ENCODE measurements around the gene RNF150. TPM values are rescaled to one million over a fixed set of nuclear protein-coding genes. Genes with fewer than 3 reads are reported as not detected.

The RNF150 gene
- total RNA-seq, 1 donor from 2014 or later = 3.3 TPM

- peak in 1 of 2 donors; percentile 24 for ATAC-seq
- peaks cover 3% of the 10 kb centered on the region for H3K27me3 ChIP-seq (ENCODE audit: low read depth)
- H3K9me3 ChIP-seq = no peaks in the 10 kb centered on the region
- intact Hi-C loops (cut with DNase I) = loop anchor here (5.0 kb wide), 1 partner anchor 276 kb away; the partner anchor contains the start of gene RNF150
- H3K27ac ChIP-seq = no peak overlapping the region
- DNase-seq = no peak
- H3K4me1 ChIP-seq = no peaks in the 10 kb centered on the region
- no peak for TF ChIP-seq CTCF (IDR thresholded peaks at IDR 0.05)
- no peaks in the 10 kb centered on the region for H3K36me3 ChIP-seq
- no peak overlapping the region for H3K4me3 ChIP-seq
Measured at GRCh38 chr4:140856621-140857062, 276.6 kb downstream of the RNF150 start.

DNA sequence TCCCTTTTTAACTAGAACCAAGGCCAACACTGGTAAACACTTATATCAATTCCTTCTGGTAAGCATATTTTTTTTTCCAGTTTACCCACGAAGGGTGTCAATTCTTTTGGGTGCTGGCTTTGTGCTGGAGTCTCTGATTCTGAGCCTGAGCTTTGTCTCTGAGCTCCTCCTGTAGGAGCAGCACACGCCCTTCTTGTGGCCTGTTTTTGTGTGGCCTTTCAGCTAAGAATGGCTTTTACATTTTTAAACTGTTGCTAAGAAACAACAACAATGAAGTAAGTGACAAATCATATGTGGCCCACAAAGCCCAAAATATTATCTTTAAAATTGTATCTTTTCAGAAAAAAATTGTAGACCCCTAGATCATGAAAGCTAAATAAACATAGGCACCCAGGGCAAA, 279.1 kb downstream of the RNF150 start:
- no peaks in the 10 kb centered on the region for H3K4me1 ChIP-seq
- no peak overlapping the region for H3K4me3 ChIP-seq
- ATAC-seq (no peak), DNase-seq (no peak)
- intact Hi-C loops (cut with DNase I) = no loop called here
- no peak for TF ChIP-seq CTCF (IDR thresholded peaks at IDR 0.05)
- H3K27ac ChIP-seq = no peak overlapping the region
- peaks cover 4% of the 10 kb centered on the region for H3K27me3 ChIP-seq (ENCODE audit: low read depth)
- no peaks in the 10 kb centered on the region for H3K9me3 ChIP-seq
- no peaks in the 10 kb centered on the region for H3K36me3 ChIP-seq

- no peak overlapping the region for H3K27ac ChIP-seq
- intact Hi-C loops (cut with DNase I) = no loop called here
- TF ChIP-seq CTCF (IDR thresholded peaks at IDR 0.05) = no peak
- no peaks in the 10 kb centered on the region for H3K36me3 ChIP-seq
- no peak for DNase-seq
- H3K27me3 ChIP-seq (ENCODE audit: low read depth) = peaks cover 4% of the 10 kb centered on the region
- ATAC-seq = no peak
- no peak overlapping the region for H3K4me3 ChIP-seq
- H3K9me3 ChIP-seq = no peaks in the 10 kb centered on the region
- no peaks in the 10 kb centered on the region for H3K4me1 ChIP-seq
Measured at GRCh38 chr4:140851804-140852203, 281.5 kb downstream of the RNF150 start.

DNA sequence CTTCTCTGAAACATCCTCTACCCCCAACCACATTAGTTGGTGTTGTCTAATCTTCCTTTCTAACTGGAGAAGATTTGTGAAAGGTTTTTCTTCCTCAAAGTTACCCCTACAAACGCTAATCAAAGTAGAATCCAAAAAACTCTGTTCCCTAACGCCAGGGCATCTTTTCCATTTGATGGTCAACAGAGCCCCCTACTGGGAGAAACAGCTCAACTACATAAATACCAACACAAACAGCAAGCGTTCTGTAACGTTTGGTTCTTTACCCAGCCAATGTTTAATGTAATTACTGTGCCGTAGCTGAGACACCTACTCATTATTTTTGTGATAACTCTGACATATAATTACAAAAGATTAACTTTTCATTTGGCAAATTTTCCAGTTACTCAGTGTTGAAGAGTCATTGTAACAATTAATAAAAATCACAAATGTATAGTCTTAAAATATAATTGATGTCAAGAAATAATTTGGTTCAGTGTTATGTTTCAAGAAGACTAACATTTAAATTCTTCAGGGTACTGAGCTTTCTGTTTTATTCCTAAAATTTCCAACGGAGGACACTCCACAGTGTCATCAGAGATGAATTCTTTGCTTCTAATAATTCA, 282.1 kb downstream of the RNF150 start:
- Histone ChIP-seq H3K27me3 (ENCODE audit: low read depth) (peaks cover 4% of the 10 kb centered on the region), H3K4me3 (no peak overlapping the region), H3K4me1 (no peaks in the 10 kb centered on the region), H3K36me3 (no peaks in the 10 kb centered on the region), H3K9me3 (no peaks in the 10 kb centered on the region), H3K27ac (no peak overlapping the region)
- peak; percentile 85 for TF ChIP-seq CTCF (IDR thresholded peaks at IDR 0.05)
- ATAC-seq (peak; percentile 78 to 81), DNase-seq (no peak)
- intact Hi-C loops (cut with DNase I) = no loop called here

- intact Hi-C loops (cut with DNase I) = no loop called here
Measured at GRCh38 chr4:140849526-140849925, 283.7 kb downstream of the RNF150 start.

More at GRCh38 chr4:140849526-140849925, 283.7 kb downstream of the RNF150 start:
- Histone ChIP-seq H3K4me3 (no peak overlapping the region), H3K27ac (no peak overlapping the region), H3K4me1 (no peaks in the 10 kb centered on the region), H3K9me3 (no peaks in the 10 kb centered on the region), H3K27me3 (ENCODE audit: low read depth) (peaks cover 4% of the 10 kb centered on the region), H3K36me3 (no peaks in the 10 kb centered on the region)
- DNase-seq (no peak), ATAC-seq (no peak)
- TF ChIP-seq CTCF (IDR thresholded peaks at IDR 0.05) = no peak

All from lower lobe of right lung (tissue), 2 donors.